ENCODE results near the gene RASSF8. TPM values are rescaled to one million over a fixed set of nuclear protein-coding genes. Genes with fewer than 3 reads are reported as not detected.

Gene RASSF8
- total and polyA plus RNA-seq, 9 of the 15 experiments (the other 6 are each of a cell fraction or from before 2014, with no cell fraction given) = 0.01 to 0.36 (median 0.12) TPM; not detected in 1

DNA sequence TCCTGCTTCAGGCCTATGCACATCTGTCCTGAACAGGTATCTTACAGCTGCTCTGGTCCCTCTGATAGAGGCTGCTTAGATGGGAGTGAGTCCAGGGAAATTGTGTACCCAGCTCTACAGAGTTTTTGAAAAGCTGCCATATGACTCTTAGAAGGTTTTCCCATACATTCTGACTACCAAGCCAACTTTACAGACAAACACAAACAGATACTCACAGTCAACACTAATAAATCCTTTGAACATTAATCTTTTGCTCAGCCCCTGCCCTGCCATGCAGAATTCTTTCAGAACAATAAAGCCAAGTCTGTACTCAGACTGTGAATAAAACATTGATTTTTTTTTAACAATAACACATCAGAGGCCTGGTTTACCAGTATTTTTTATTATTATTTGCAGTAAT lies 21.4 kb upstream of the RASSF8 start:
- no peaks in the 10 kb centered on the region for H3K36me3 ChIP-seq (ENCODE audit: control insufficient read depth, insufficient read depth, low read length)
- H3K27ac ChIP-seq (ENCODE audit: extremely low read depth, low read depth, low read length) = no peak overlapping the region
- H3K9me1 ChIP-seq (ENCODE audit: control insufficient read depth, insufficient read depth, low read length) = no peaks in the 10 kb centered on the region
- H3K4me3 ChIP-seq = no peak overlapping the region
- BruUV-seq (replicated peaks) = no TSS peak
- no peak for FAIRE-seq
- H3K27me3 ChIP-seq (ENCODE audit: control insufficient read depth in 2 of 2, insufficient read depth in 2 of 2, low read length in 2 of 2) = no peaks in the 10 kb centered on the region
- intact Hi-C loops (cut with micrococcal nuclease) (no loop called here), in situ Hi-C loops (cut with MboI) (no loop called here)
- TF ChIP-seq SOX6 (IDR thresholded peaks at IDR 0.05) = no peak
- TF ChIP-seq CAMTA2 (CRISPR knock-in tag; conservative IDR thresholded peaks at IDR 0.05) = no peak
- TF ChIP-seq ZNF124 (CRISPR knock-in tag; IDR thresholded peaks at IDR 0.05) = no peak
- TF ChIP-seq, protein P1, sequence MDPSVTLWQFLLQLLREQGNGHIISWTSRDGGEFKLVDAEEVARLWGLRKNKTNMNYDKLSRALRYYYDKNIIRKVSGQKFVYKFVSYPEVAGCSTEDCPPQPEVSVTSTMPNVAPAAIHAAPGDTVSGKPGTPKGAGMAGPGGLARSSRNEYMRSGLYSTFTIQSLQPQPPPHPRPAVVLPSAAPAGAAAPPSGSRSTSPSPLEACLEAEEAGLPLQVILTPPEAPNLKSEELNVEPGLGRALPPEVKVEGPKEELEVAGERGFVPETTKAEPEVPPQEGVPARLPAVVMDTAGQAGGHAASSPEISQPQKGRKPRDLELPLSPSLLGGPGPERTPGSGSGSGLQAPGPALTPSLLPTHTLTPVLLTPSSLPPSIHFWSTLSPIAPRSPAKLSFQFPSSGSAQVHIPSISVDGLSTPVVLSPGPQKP (CRISPR knock-in tag; IDR thresholded peaks at IDR 0.05) = no peak
- TF ChIP-seq ZNF140 (CRISPR knock-in tag; IDR thresholded peaks at IDR 0.05) = no peak
- no peak for TF ChIP-seq NFATC3 (IDR thresholded peaks at IDR 0.05)
- no peak for ATAC-seq
- CTCF ChIA-PET (ENCODE audit: low intra/inter-chr PET ratio) = no interaction called here
- no peak overlapping the region for H3K9ac ChIP-seq (ENCODE audit: insufficient read depth in 1 of 2, low read depth in 2 of 2, low read length in 2 of 2)
- no peaks in the 10 kb centered on the region for H3K79me2 ChIP-seq (ENCODE audit: control insufficient read depth, insufficient read depth, low read length)
- H3K4me2 ChIP-seq (ENCODE audit: insufficient read depth, low read length) = no peak overlapping the region
- H4K20me1 ChIP-seq (replicated peaks; ENCODE audit: control insufficient read depth, insufficient read depth, low read length) = no peaks in the 10 kb centered on the region; the same call in 1 of the 2 replicates
- POLR2A ChIA-PET = interaction anchor here (0.7 kb wide), 1 partner anchor 880 kb away, joined by 3 read pairs; no protein-coding TSS in a partner anchor
- no peaks in the 10 kb centered on the region for H3K9me3 ChIP-seq (replicated peaks; ENCODE audit: control insufficient read depth, insufficient read depth, low read depth, low read length)
- no peak for DNase-seq (ENCODE audit: extremely low read depth in 1 of 4, low spot score in 3 of 4)
- H2AFZ ChIP-seq (ENCODE audit: low read depth, low read length) = no peak overlapping the region
- no peaks in the 10 kb centered on the region for H3K4me1 ChIP-seq (replicated peaks in 1 of 2; ENCODE audit: control insufficient read depth in 2 of 2, insufficient read depth in 2 of 2, low read length in 2 of 2)

DNA sequence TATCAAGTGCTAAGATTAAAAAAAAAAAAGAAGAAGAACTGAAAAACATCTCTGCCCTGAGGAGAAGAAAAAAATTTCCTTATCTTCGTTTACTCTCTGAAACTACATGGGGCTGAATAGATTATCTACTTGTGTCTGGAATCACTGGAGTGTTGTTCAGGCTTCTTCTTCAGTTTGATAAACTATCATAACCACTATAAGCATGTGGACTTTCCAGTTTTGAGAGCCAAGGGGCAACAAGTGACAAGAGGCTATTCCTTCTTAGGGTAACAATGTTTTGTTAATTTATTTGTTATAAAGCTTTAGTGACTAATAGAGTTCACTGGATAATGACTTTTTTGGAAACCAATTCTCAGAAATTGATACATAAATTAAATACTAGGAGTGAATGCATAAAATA lies 19.9 kb upstream of the RASSF8 start:
- Histone ChIP-seq H3K9me1 (ENCODE audit: control insufficient read depth, insufficient read depth, low read length) (no peaks in the 10 kb centered on the region), H3K4me3 (no peak overlapping the region), H4K20me1 (replicated peaks; ENCODE audit: control insufficient read depth, insufficient read depth, low read length) (no peaks in the 10 kb centered on the region; the same call in 1 of the 2 replicates), H3K27ac (ENCODE audit: extremely low read depth, low read depth, low read length) (no peak overlapping the region), H3K79me2 (ENCODE audit: control insufficient read depth, insufficient read depth, low read length) (no peaks in the 10 kb centered on the region), H3K9ac (ENCODE audit: insufficient read depth in 1 of 2, low read depth in 2 of 2, low read length in 2 of 2) (no peak overlapping the region), H2AFZ (ENCODE audit: low read depth, low read length) (no peak overlapping the region), H3K4me1 (replicated peaks in 1 of 2; ENCODE audit: control insufficient read depth in 2 of 2, insufficient read depth in 2 of 2, low read length in 2 of 2) (no peaks in the 10 kb centered on the region), H3K27me3 (ENCODE audit: control insufficient read depth in 2 of 2, insufficient read depth in 2 of 2, low read length in 2 of 2) (no peaks in the 10 kb centered on the region), H3K36me3 (ENCODE audit: control insufficient read depth, insufficient read depth, low read length) (no peaks in the 10 kb centered on the region), H3K4me2 (ENCODE audit: insufficient read depth, low read length) (no peak overlapping the region), H3K9me3 (replicated peaks; ENCODE audit: control insufficient read depth, insufficient read depth, low read depth, low read length) (no peaks in the 10 kb centered on the region)
- FAIRE-seq (no peak), ATAC-seq (no peak), DNase-seq (ENCODE audit: extremely low read depth in 1 of 4, low spot score in 3 of 4) (no peak)
- WGBS (ENCODE audit: insufficient coverage, low coverage, missing lambda C conversion rate) = 11% methylated on average over 1 of the region's 1 CpG
- BruUV-seq (replicated peaks) = no TSS peak
- TF ChIP-seq SRSF3 (IDR thresholded peaks at IDR 0.05; ENCODE audit: insufficient read depth, low read length) (no peak), GABPB1 (CRISPR knock-in tag; IDR thresholded peaks at IDR 0.05) (no peak), BACH1 (tag; IDR thresholded peaks at IDR 0.05) (no peak), BDP1 (IDR thresholded peaks at IDR 0.05; ENCODE audit: insufficient read depth, insufficient read length) (no peak)
- intact Hi-C loops (cut with micrococcal nuclease) = no loop called here
- CTCF ChIA-PET (ENCODE audit: low intra/inter-chr PET ratio) = no interaction called here
- in situ Hi-C loops (cut with MboI) = no loop called here
- POLR2A ChIA-PET = interaction anchor here (0.7 kb wide), 1 partner anchor 352 kb away, joined by 3 read pairs; no protein-coding TSS in a partner anchor
